ENCODE results near the gene CYB5R4.
"Not testable (repeated sequence)": the region's sequence is repeated elsewhere in the genome, so short reads cannot be mapped to it uniquely, and the experiment has no call there.

- not testable (repeated sequence) for TF ChIP-seq CTCF, POLR2A (IDR thresholded peaks at IDR 0.05)
Observed at GRCh38 chr6:83897094-83897493, 37.6 kb downstream of the CYB5R4 start.

Data from right lobe of liver (tissue), 4 donors.